GM13977 (cell line): ENCODE measurements around the gene ANKRD63.

Source experiments
- DNase-seq: peaks from one replicate; pipeline ENCODE4 v3.0.0; 2012; ENCODE audit warnings: low spot score
- CTCF ChIP-seq: IDR thresholded peaks from 2 replicates; pipeline ENCODE4 v1.5.1; 2012; ENCODE audit warnings: mild to moderate bottlenecking, control low read depth; ENCODE audit not compliant: insufficient read depth; ENCODE audit errors: extremely low read depth, missing control alignments
- in situ Hi-C: fragments of 300-500 bp; cut with MboI; formaldehyde crosslinking; loops from one replicate; pipeline ENCODE4 v1.12.0; 2022; ENCODE audit warnings: low sequenced_read_pairs, low pct_unique_long_range_greater_than_20kb, mixed read lengths, inconsistent platforms; ENCODE audit not compliant: unreplicated experiment

Gene ANKRD63

DNA sequence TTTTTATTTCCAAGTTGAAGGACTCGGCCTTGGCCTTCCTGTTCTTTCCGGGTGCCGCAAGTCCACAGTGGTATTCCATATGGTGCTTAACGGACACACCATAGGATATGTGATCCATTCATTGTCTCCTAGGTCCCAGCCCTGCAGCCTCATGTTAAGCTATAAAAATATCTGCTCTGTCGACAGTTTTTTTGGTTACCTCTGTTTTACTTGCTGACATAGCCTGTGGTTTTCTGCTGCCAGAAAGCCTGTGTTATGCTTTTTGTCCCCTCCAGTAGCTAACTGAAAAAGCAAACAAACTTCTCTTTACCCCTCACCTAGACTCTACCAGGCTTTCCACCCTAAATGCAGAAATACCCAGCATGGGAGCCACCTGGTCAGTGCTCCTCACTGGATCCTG is 45.9 kb upstream of the ANKRD63 start:
- in situ Hi-C loops = no loop called here
- TF ChIP-seq CTCF = no peak
- DNase-seq = no peak

GRCh38 chr15:40328176-40328575 is 45.3 kb upstream of the ANKRD63 start:
- no peak for DNase-seq
- no peak for TF ChIP-seq CTCF
- in situ Hi-C loops = no loop called here

GRCh38 chr15:40327457-40327856 is 44.6 kb upstream of the ANKRD63 start:
- TF ChIP-seq CTCF = no peak
- in situ Hi-C loops = no loop called here
- no peak for DNase-seq

DNA sequence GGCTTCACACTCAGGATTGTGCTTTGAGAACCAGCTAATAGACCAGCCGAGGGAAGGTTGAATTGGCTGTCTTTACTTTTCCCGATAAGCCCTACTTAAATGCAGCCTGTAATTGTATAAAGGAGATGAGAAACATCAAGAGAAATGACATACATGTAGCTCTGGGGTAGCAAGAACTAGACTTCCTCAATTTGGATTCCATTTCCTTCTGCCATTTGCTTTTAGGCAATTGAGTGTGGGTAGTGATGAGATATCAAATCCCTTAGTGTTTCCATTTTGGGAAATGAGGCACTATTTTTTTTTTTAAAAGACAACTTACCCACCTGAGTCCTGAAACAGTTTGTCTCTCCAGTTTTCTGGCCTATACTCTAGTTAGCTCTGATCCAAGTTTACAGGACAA is 42.8 kb upstream of the ANKRD63 start:
- TF ChIP-seq CTCF = no peak
- no peak for DNase-seq
- in situ Hi-C loops = no loop called here

- TF ChIP-seq CTCF = no peak
- no peak for DNase-seq
These were observed 42.3 kb upstream of the ANKRD63 start for GRCh38 chr15:40325188-40325587.

GRCh38 chr15:40323953-40324937 is 41.4 kb upstream of the ANKRD63 start:
- in situ Hi-C loops = no loop called here
- peak; percentile 62 for DNase-seq

More at GRCh38 chr15:40325188-40325587, 42.3 kb upstream of the ANKRD63 start:
- in situ Hi-C loops = no loop called here

More at GRCh38 chr15:40323953-40324937, 41.4 kb upstream of the ANKRD63 start:
- TF ChIP-seq CTCF = no peak
